Activated B cell treated with CpG ODN at 0.5 μM for 24 hours (primary cell): ENCODE data around the gene ZNF506. TPM values are rescaled to one million over a fixed set of nuclear protein-coding genes. Genes with fewer than 3 reads are reported as not detected.
"Not testable (repeated sequence)": the region's sequence is repeated elsewhere in the genome, so short reads cannot be mapped to it uniquely, and the experiment has no call there.

ENCODE experiments used
- ATAC-seq: fragments of 200-7000 bp; cut with Tn5 transposase; one replicate; pipeline ENCODE4 v1.10.0; 2021; ENCODE audit warnings: low read depth, mild to moderate bottlenecking, moderate library complexity
- CTCF ChIA-PET: fragments of 350-600 bp; sonication (Branson Sonifier 250); formaldehyde crosslinking; loops from one replicate; lab custom pipeline; 2021; ENCODE audit warnings: antibody characterized with exemption; lab: Charles Lee
- POLR2A ChIA-PET: fragments of 350-600 bp; sonication (Branson Sonifier 250); formaldehyde crosslinking; loops from one replicate; lab custom pipeline; 2021; ENCODE audit warnings: antibody characterized with exemption; lab: Charles Lee
- DNase-seq: peaks from one replicate; pipeline ENCODE4 v3.0.0; 2022
- H3K27ac Mint-ChIP-seq: one replicate; pipeline ENCODE4 v1.8.0; 2020; ENCODE audit warnings: mixed read lengths
- H3K27me3 Mint-ChIP-seq: one replicate; pipeline ENCODE4 v1.8.0; 2021; ENCODE audit warnings: mixed read lengths
- H3K36me3 Mint-ChIP-seq: one replicate; pipeline ENCODE4 v1.8.0; 2021; ENCODE audit warnings: low read depth, mixed read lengths
- H3K4me1 Mint-ChIP-seq: one replicate; pipeline ENCODE4 v1.8.0; 2021; ENCODE audit warnings: mixed read lengths
- H3K4me3 Mint-ChIP-seq: one replicate; pipeline ENCODE4 v1.8.0; 2020; ENCODE audit warnings: mild to moderate bottlenecking, mixed read lengths
- H3K9me3 Mint-ChIP-seq: one replicate; pipeline ENCODE4 v1.8.0; 2020; ENCODE audit warnings: mixed read lengths
- intact Hi-C: fragments of 100-400 bp; cut with micrococcal nuclease; formaldehyde crosslinking; loops from one replicate; pipeline ENCODE4 v1.15.1; 2024
- total RNA-seq: library from RNA; stranded (reverse); gene quantifications from 2 replicates; pipeline ENCODE4 v1.2.3, GENCODE V29; 2022
- TF ChIP-seq, protein P1 (sequence below): fragments of 200-600 bp; IDR thresholded peaks from one replicate; pipeline ENCODE4 v1.8.0; 2022; ENCODE audit warnings: antibody characterized with exemption, mild to moderate bottlenecking

Gene ZNF506
- total RNA-seq, 1 donor from 2014 or later = 78.6 TPM

DNA sequence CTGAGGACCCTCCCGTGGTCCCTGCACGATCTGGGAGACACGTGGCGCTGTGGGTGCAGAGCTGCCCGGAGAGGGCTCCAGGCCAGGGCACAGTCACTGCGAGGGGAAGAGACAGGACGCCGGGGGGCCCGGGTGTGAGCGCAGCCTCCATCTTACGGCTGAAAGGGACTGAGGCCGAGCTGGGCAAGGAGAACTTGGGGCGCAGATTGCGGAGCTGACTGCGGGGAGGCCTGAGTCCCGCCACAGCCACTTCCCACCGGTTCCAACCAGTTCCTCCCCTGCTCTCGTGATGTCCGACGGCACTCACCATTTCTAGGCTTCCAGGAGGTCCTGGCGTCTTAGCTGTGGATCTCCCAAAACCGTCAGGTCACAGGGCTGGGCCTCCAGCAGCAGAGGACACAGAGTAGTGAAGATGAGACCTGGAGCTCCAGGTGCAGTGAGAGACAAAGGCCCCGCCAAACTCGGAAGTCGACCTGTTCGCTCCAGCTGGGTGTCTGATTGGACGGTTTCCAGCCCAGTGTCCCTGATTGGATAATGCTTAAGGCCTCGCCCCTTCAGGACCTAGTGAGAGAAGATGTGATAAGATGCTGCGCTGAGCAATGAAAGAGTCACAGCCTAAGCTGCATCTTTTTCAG is 39.3 kb upstream of the ZNF506 start:
- Mint-ChIP-seq H3K27me3 (no peaks in the 10 kb centered on the region), H3K36me3 (peaks cover 21% of the 10 kb centered on the region), H3K27ac (peak overlapping the region; percentile 81), H3K9me3 (no peaks in the 10 kb centered on the region), H3K4me3 (peak overlapping the region; percentile 90), H3K4me1 (peaks cover 31% of the 10 kb centered on the region)
- DNase-seq (peak; percentile 30), ATAC-seq (peak; percentile 58)
- CTCF ChIA-PET = interaction anchor here (1.2 kb wide), 1 partner anchor 10 kb away, joined by 4 read pairs; no protein-coding TSS in a partner anchor
- POLR2A ChIA-PET = interaction anchor here (0.5 to 4.4 kb wide), 12 partner anchors 8 to 197 kb away, joined by 3 to 31 read pairs (median 6); partner anchors contain the start of genes ATP13A1, ZNF101, ZNF14 and ZNF506
- TF ChIP-seq, protein P1, sequence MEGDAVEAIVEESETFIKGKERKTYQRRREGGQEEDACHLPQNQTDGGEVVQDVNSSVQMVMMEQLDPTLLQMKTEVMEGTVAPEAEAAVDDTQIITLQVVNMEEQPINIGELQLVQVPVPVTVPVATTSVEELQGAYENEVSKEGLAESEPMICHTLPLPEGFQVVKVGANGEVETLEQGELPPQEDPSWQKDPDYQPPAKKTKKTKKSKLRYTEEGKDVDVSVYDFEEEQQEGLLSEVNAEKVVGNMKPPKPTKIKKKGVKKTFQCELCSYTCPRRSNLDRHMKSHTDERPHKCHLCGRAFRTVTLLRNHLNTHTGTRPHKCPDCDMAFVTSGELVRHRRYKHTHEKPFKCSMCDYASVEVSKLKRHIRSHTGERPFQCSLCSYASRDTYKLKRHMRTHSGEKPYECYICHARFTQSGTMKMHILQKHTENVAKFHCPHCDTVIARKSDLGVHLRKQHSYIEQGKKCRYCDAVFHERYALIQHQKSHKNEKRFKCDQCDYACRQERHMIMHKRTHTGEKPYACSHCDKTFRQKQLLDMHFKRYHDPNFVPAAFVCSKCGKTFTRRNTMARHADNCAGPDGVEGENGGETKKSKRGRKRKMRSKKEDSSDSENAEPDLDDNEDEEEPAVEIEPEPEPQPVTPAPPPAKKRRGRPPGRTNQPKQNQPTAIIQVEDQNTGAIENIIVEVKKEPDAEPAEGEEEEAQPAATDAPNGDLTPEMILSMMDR = no peak
- intact Hi-C loops = loop anchor here (1.0 to 10.0 kb wide), 2 partner anchors 40 to 74 kb away; partner anchors contain the start of gene ZNF506

DNA sequence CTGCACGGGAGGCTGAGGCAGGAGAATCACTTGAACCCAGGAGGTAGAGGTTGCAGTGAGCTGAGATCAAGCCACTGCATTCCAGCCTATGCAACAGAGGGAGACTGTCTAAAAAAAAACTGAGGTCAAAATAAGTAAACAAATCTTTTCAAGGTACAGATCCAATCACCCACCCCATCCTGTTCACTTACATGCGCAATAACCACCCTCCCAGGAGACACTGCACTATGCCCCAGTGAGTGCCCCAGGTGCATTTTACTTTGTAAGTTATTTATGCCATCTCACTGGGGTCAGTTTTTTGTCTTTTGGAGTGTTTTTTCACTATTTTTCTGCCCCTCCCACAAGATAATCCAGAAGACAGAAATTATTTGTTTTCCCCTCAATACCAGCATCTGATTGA is 37.2 kb upstream of the ZNF506 start:
- Mint-ChIP-seq H3K4me1 (peaks cover 29% of the 10 kb centered on the region), H3K9me3 (no peaks in the 10 kb centered on the region), H3K36me3 (peaks cover 27% of the 10 kb centered on the region), H3K4me3 (no peak overlapping the region), H3K27ac (peak overlapping the region; percentile 41), H3K27me3 (no peaks in the 10 kb centered on the region)
- CTCF ChIA-PET = no interaction called here
- DNase-seq = no peak
- POLR2A ChIA-PET = interaction anchor here (0.6 to 4.4 kb wide), 5 partner anchors 37 to 259 kb away, joined by 3 to 31 read pairs (median 4); partner anchors contain the start of genes ATP13A1 and ZNF506
- peak; percentile 42 for ATAC-seq
- TF ChIP-seq, protein P1 = no peak
- intact Hi-C loops = no loop called here

DNA sequence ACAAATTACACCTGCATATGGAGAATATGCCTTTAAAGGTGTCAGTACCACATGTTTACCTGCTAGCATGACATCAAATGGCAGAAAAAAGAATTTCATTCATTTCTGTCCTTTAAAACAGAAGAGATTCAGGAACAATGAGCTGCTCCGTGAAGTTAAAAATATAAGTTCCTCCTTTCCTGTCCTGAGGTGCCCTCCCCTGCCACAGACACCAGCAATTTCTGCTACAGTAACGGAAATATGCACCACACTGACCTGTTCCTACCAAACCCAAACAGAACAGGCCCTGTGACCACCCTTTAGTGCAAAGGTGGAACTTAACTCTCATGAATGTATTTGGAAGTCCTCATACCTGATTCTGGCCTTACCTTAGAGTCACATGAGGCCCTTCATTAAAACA is 30.2 kb upstream of the ZNF506 start:
- POLR2A ChIA-PET = interaction anchor here (1.0 to 2.4 kb wide), 4 partner anchors 9 to 60 kb away, joined by 3 to 20 read pairs (median 5); partner anchors contain the start of gene ZNF253

DNA sequence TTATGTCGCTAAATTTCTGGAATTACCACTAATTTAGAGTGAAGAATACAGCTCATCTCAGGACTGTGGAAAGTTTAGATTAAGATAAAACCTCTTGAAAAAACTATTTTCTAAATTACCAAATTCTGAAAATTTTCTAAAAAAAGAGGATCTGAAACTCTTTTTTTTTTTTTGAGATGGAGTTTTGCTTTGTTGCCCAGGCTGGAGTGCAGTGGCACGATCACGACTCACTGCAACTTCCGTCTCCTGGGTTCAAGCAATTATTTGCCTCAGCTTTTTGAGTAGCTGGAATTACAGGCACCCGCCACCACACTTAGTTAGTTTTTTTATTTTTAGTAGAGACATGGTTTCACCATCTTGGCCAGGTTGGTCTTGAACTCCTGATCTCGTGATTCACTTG is 27.5 kb upstream of the ZNF506 start:
- TF ChIP-seq, protein P1 = no peak
- POLR2A ChIA-PET = interaction anchor here (0.6 to 2.2 kb wide), 9 partner anchors 11 to 1986 kb away, joined by 3 to 12 read pairs (median 3); partner anchors contain the start of genes ATP13A1, ZNF253 and ZNF506
- H3K27me3 Mint-ChIP-seq = no peaks in the 10 kb centered on the region
- H3K9me3 Mint-ChIP-seq = peaks cover 3% of the 10 kb centered on the region
- ATAC-seq (peak; percentile 58), DNase-seq (no peak)
- CTCF ChIA-PET = interaction anchor here (1.0 kb wide), 1 partner anchor 22 kb away, joined by 4 read pairs; no protein-coding TSS in a partner anchor
- no peaks in the 10 kb centered on the region for H3K36me3 Mint-ChIP-seq
- peak overlapping the region; percentile 15 for H3K4me3 Mint-ChIP-seq
- intact Hi-C loops = no loop called here
- H3K27ac Mint-ChIP-seq = peak overlapping the region; percentile 59
- peaks cover 24% of the 10 kb centered on the region for H3K4me1 Mint-ChIP-seq

More for the DNA sequence above, 30.2 kb upstream of the ZNF506 start:
- H3K27me3 Mint-ChIP-seq, H3K4me3 Mint-ChIP-seq, DNase-seq, ATAC-seq, intact Hi-C loops, H3K9me3 Mint-ChIP-seq, CTCF ChIA-PET: not testable (repeated sequence)
- Mint-ChIP-seq H3K36me3 (peaks cover 13% of the 10 kb centered on the region), H3K4me1 (peaks cover 26% of the 10 kb centered on the region), H3K27ac (peak overlapping the region; percentile 71)

DNA sequence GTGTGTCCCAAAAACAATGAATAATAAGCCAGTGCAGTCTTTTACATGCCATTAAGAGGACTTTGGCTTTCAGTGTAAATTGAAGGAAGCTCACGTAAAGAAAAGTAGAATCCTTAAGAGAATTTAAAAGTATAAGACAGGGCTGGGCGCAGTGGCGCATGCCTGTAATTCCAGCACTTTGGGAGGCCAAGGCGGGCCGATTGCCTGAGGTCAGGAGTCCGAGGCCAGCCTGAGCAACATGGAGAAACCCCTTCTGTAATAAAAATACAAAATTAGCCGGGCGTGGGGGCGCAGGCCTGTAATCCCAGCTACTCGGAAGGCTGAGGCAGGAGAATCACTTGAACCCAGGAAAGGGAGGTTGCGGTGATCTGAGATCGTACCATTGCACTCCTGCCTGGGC is 26.2 kb upstream of the ZNF506 start:
- Mint-ChIP-seq H3K27me3 (no peaks in the 10 kb centered on the region), H3K9me3 (peaks cover 6% of the 10 kb centered on the region), H3K36me3 (peaks cover 7% of the 10 kb centered on the region), H3K4me1 (peaks cover 24% of the 10 kb centered on the region), H3K4me3 (no peak overlapping the region), H3K27ac (no peak overlapping the region)
- TF ChIP-seq, protein P1 = no peak
- intact Hi-C loops = no loop called here
- POLR2A ChIA-PET = interaction anchor here (1.1 to 2.2 kb wide), 3 partner anchors 27 to 184 kb away, joined by 3 to 12 read pairs (median 3); partner anchors contain the start of genes ATP13A1 and ZNF506
- CTCF ChIA-PET = no interaction called here
- no peak for DNase-seq
- ATAC-seq = no peak
